SK-N-SH treated with all-trans-retinoic acid at 6 μM for 48 hours (cell line): ENCODE results near the gene RGS6.

Experiments used
- ATAC-seq: fragments of 200-7000 bp; cut with Tn5 transposase; 3 replicates; pipeline ENCODE4 v1.9.1; 2020; ENCODE audit warnings: mild to moderate bottlenecking, moderate library complexity
- ARNTL ChIP-seq: fragments of 450-650 bp; formaldehyde crosslinking; IDR thresholded peaks from 2 replicates; pipeline ENCODE4 v1.5.0; 2020; ENCODE audit warnings: low read depth, mild to moderate bottlenecking, moderate library complexity, borderline replicate concordance
- BACH2 ChIP-seq: fragments of 250-450 bp; sonication (Bioruptor Pico); IDR thresholded peaks from 2 replicates; pipeline ENCODE4 v1.9.0; 2021; ENCODE audit warnings: mild to moderate bottlenecking, borderline replicate concordance
- CSDC2 ChIP-seq: fragments of 250-450 bp; sonication (Bioruptor Pico); IDR thresholded peaks from 2 replicates; pipeline ENCODE4 v1.5.0; 2020; ENCODE audit warnings: mild to moderate bottlenecking, moderate library complexity
- ESRRG ChIP-seq: fragments of 250-450 bp; sonication (Bioruptor Pico); IDR thresholded peaks from 2 replicates; pipeline ENCODE4 v1.6.1; 2021; ENCODE audit warnings: mild to moderate bottlenecking
- GLIS3 ChIP-seq: fragments of 250-450 bp; sonication (Bioruptor Pico); IDR thresholded peaks from 2 replicates; pipeline ENCODE4 v1.5.0; 2020; ENCODE audit warnings: mild to moderate bottlenecking, moderate library complexity
- ISL1 ChIP-seq: fragments of 250-450 bp; sonication (Bioruptor Pico); IDR thresholded peaks from 2 replicates; pipeline ENCODE4 v2.1.2; 2022; ENCODE audit warnings: mild to moderate bottlenecking, moderate library complexity
- PPARA ChIP-seq: fragments of 250-450 bp; sonication (Bioruptor Pico); IDR thresholded peaks from 2 replicates; pipeline ENCODE4 v1.5.0; 2020; ENCODE audit warnings: mild to moderate bottlenecking, borderline replicate concordance
- RARB ChIP-seq: fragments of 250-450 bp; sonication (Bioruptor Pico); IDR thresholded peaks from 2 replicates; pipeline ENCODE4 v1.8.0; 2021; ENCODE audit warnings: mild to moderate bottlenecking, moderate library complexity
- SNAI2 ChIP-seq: fragments of 250-450 bp; sonication (Bioruptor Pico); IDR thresholded peaks from 2 replicates; pipeline ENCODE4 v1.5.0; 2020; ENCODE audit warnings: mild to moderate bottlenecking, moderate library complexity
- TCF4 ChIP-seq: fragments of 250-450 bp; sonication (Bioruptor Pico); IDR thresholded peaks from 2 replicates; pipeline ENCODE4 v1.8.0; 2021; ENCODE audit warnings: mild to moderate bottlenecking, moderate library complexity, borderline replicate concordance
- TOX ChIP-seq: fragments of 250-450 bp; sonication (Bioruptor Pico); IDR thresholded peaks from 2 replicates; pipeline ENCODE4 v1.8.0; 2021; ENCODE audit warnings: mild to moderate bottlenecking, moderate library complexity, borderline replicate concordance
- ZC3H10 ChIP-seq: fragments of 250-450 bp; sonication (Bioruptor Pico); IDR thresholded peaks from 2 replicates; pipeline ENCODE4 v1.5.1; 2021; ENCODE audit warnings: mild to moderate bottlenecking, moderate library complexity
- ZNF565 ChIP-seq: fragments of 450-650 bp; formaldehyde crosslinking; conservative IDR thresholded peaks from 2 replicates; pipeline ENCODE4 v1.5.0; 2020; ENCODE audit warnings: low read depth, mild to moderate bottlenecking, moderate library complexity
- ZNF70 ChIP-seq: fragments of 450-650 bp; formaldehyde crosslinking; IDR thresholded peaks from 2 replicates; pipeline ENCODE4 v1.5.0; 2020; ENCODE audit warnings: mild to moderate bottlenecking, moderate library complexity
- ZNF8 ChIP-seq: fragments of 450-650 bp; formaldehyde crosslinking; IDR thresholded peaks from 2 replicates; pipeline ENCODE4 v1.5.0; 2020; ENCODE audit warnings: mild to moderate bottlenecking, moderate library complexity
- TF ChIP-seq, protein P1 (sequence below): fragments of 250-450 bp; sonication (Bioruptor Pico); IDR thresholded peaks from 2 replicates; pipeline ENCODE4 v1.5.1; 2021; ENCODE audit warnings: mild to moderate bottlenecking, moderate library complexity
- TF ChIP-seq, protein P2 (sequence below): fragments of 250-450 bp; sonication (Bioruptor Pico); IDR thresholded peaks from 2 replicates; pipeline ENCODE4 v1.5.1; 2020; ENCODE audit warnings: low read depth, mild to moderate bottlenecking, moderate library complexity
- TF ChIP-seq, protein P3 (sequence below): fragments of 250-450 bp; sonication (Bioruptor Pico); IDR thresholded peaks from 2 replicates; pipeline ENCODE4 v1.5.0; 2020; ENCODE audit warnings: mild to moderate bottlenecking, moderate library complexity
- TF ChIP-seq, protein P4 (sequence below): fragments of 250-450 bp; sonication (Bioruptor Pico); IDR thresholded peaks from 2 replicates; pipeline ENCODE4 v1.8.0; 2020; ENCODE audit warnings: mild to moderate bottlenecking, moderate library complexity, borderline replicate concordance

RGS6 gene

DNA sequence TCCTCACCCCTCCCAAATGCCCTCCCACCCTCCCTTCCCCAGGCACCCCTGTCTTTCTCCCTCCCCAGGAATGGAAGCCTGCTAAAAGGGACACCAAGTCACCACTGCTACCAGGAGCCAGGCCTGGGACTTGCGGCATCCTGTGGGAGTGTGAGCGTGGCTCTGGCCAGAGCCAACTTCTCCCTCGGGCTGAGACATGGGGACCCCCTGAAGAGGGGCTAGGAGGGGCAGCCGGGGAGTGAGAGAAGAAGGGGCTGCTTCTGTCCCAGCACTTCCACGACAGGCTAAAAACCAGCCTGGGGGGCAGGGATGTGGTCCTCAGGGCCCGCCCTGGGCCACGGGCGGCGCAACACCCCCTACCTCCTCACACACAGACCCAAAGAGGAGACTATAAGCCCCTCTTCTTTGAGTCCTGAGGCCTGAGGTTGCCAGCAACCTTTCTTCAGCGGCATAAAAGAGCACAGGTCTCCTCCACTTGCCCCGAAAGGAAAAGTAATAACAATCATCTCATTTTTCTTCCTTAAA is 682.7 kb downstream of the RGS6 start (continued):
- TF ChIP-seq, protein P1, sequence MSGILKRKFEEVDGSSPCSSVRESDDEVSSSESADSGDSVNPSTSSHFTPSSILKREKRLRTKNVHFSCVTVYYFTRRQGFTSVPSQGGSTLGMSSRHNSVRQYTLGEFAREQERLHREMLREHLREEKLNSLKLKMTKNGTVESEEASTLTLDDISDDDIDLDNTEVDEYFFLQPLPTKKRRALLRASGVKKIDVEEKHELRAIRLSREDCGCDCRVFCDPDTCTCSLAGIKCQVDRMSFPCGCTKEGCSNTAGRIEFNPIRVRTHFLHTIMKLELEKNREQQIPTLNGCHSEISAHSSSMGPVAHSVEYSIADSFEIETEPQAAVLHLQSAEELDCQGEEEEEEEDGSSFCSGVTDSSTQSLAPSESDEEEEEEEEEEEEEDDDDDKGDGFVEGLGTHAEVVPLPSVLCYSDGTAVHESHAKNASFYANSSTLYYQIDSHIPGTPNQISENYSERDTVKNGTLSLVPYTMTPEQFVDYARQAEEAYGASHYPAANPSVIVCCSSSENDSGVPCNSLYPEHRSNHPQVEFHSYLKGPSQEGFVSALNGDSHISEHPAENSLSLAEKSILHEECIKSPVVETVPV (CRISPR knock-in tag) = no peak

DNA sequence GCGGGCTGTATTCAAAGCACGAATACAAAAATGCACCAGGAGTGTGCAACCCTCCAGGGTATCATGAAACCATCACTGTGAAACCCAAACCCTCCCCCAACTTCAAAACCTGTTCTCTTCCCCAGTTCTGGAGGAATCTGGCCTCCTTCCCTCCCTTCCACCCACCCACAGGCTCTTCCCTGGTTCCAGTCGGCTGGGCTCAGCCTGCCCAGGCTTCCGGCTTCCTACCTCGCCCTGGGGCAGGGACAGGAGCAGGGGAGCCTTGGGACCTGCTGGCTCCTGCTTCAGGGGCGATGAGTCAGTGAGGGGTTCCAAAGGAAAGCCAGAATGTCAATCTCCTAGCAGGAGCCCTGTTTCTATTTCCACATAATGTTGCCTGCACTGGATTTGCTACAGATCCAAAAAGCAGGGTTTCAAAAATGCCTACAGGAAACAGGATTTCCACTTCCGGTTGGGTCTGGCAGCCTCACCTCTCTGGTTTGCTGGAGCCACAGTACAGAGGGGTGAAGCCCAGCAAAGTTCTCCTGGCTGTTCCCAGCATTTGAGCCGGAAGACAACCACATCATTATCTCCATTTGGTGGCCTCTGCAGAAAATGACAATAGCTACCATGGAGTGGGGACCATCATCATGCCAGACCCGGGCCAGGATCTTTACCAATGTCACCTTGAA is 683.4 kb downstream of the RGS6 start:
- TF ChIP-seq CSDC2 (no peak), PPARA (CRISPR knock-in tag) (no peak), GLIS3 (CRISPR knock-in tag) (no peak), ARNTL (CRISPR knock-in tag) (no peak), TCF4 (CRISPR knock-in tag) (no peak), ZNF8 (CRISPR knock-in tag) (no peak), ISL1 (CRISPR knock-in tag) (no peak), SNAI2 (no peak), TOX (no peak), ZNF70 (CRISPR knock-in tag) (no peak), ZNF565 (no peak), ESRRG (CRISPR knock-in tag) (no peak), ZC3H10 (CRISPR knock-in tag) (no peak), RARB (no peak), BACH2 (no peak)
- TF ChIP-seq, protein P1 (CRISPR knock-in tag) = no peak
- TF ChIP-seq, protein P2, sequence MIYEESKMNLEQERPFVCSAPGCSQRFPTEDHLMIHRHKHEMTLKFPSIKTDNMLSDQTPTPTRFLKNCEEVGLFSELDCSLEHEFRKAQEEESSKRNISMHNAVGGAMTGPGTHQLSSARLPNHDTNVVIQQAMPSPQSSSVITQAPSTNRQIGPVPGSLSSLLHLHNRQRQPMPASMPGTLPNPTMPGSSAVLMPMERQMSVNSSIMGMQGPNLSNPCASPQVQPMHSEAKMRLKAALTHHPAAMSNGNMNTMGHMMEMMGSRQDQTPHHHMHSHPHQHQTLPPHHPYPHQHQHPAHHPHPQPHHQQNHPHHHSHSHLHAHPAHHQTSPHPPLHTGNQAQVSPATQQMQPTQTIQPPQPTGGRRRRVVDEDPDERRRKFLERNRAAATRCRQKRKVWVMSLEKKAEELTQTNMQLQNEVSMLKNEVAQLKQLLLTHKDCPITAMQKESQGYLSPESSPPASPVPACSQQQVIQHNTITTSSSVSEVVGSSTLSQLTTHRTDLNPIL (CRISPR knock-in tag) = no peak
- TF ChIP-seq, protein P3, sequence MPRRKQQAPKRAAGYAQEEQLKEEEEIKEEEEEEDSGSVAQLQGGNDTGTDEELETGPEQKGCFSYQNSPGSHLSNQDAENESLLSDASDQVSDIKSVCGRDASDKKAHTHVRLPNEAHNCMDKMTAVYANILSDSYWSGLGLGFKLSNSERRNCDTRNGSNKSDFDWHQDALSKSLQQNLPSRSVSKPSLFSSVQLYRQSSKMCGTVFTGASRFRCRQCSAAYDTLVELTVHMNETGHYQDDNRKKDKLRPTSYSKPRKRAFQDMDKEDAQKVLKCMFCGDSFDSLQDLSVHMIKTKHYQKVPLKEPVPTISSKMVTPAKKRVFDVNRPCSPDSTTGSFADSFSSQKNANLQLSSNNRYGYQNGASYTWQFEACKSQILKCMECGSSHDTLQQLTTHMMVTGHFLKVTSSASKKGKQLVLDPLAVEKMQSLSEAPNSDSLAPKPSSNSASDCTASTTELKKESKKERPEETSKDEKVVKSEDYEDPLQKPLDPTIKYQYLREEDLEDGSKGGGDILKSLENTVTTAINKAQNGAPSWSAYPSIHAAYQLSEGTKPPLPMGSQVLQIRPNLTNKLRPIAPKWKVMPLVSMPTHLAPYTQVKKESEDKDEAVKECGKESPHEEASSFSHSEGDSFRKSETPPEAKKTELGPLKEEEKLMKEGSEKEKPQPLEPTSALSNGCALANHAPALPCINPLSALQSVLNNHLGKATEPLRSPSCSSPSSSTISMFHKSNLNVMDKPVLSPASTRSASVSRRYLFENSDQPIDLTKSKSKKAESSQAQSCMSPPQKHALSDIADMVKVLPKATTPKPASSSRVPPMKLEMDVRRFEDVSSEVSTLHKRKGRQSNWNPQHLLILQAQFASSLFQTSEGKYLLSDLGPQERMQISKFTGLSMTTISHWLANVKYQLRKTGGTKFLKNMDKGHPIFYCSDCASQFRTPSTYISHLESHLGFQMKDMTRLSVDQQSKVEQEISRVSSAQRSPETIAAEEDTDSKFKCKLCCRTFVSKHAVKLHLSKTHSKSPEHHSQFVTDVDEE = no peak
- TF ChIP-seq, protein P4, sequence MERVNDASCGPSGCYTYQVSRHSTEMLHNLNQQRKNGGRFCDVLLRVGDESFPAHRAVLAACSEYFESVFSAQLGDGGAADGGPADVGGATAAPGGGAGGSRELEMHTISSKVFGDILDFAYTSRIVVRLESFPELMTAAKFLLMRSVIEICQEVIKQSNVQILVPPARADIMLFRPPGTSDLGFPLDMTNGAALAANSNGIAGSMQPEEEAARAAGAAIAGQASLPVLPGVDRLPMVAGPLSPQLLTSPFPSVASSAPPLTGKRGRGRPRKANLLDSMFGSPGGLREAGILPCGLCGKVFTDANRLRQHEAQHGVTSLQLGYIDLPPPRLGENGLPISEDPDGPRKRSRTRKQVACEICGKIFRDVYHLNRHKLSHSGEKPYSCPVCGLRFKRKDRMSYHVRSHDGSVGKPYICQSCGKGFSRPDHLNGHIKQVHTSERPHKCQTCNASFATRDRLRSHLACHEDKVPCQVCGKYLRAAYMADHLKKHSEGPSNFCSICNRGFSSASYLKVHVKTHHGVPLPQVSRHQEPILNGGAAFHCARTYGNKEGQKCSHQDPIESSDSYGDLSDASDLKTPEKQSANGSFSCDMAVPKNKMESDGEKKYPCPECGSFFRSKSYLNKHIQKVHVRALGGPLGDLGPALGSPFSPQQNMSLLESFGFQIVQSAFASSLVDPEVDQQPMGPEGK = no peak
- TF ChIP-seq, all 23 proteins: peak for 0
- peak; percentile 48 for ATAC-seq
